SH-SY5Y (cell line): Measurements from ENCODE around the gene MRPS16.

Experiments used
- GATA2 ChIP-seq: IDR thresholded peaks from 2 replicates; pipeline ENCODE4 v1.6.1; 2011; ENCODE audit warnings: mild to moderate bottlenecking, low read depth, low read length
- GATA3 ChIP-seq: IDR thresholded peaks from 2 replicates; pipeline ENCODE4 v1.6.1; 2011; ENCODE audit warnings: low read depth, mild to moderate bottlenecking, low read length, moderate library complexity

- no peak for TF ChIP-seq GATA2
- no peak for TF ChIP-seq GATA3
Measured at GRCh38 chr10:73263693-73264347, 11.4 kb upstream of the MRPS16 start.
